COR-L47 (cell line): Measurements from ENCODE around the gene KANK3.
"Not testable (repeated sequence)": the region's sequence is repeated elsewhere in the genome, so short reads cannot be mapped to it uniquely, and the experiment has no call there.

Experiments used
- DNase-seq: peaks from one replicate; lab custom pipeline; 2025; lab: John Stamatoyannopoulos, UW

Gene KANK3

GRCh38 chr19:8337728-8338127, 5.3 kb downstream of the KANK3 start:
- DNase-seq: no peak

- DNase-seq: no peak
These were observed 6.4 kb downstream of the KANK3 start for GRCh38 chr19:8336660-8337059.

GRCh38 chr19:8336072-8336569, 6.9 kb downstream of the KANK3 start:
- DNase-seq: no peak

- DNase-seq: peak; percentile 63
These were observed 7.6 kb downstream of the KANK3 start for GRCh38 chr19:8335343-8336071.

GRCh38 chr19:8334458-8335342, 8.4 kb downstream of the KANK3 start:
- DNase-seq: peak; percentile 65

- DNase-seq: peak; percentile 31
These were observed 9.2 kb downstream of the KANK3 start for GRCh38 chr19:8333767-8334457.

- no peak for DNase-seq
These were observed 9.9 kb downstream of the KANK3 start for GRCh38 chr19:8332976-8333766.

- no peak for DNase-seq
These were observed 11.7 kb downstream of the KANK3 start for GRCh38 chr19:8331263-8331845.

GRCh38 chr19:8329996-8330395, 13.1 kb downstream of the KANK3 start:
- no peak for DNase-seq

GRCh38 chr19:8325454-8325853, 17.6 kb downstream of the KANK3 start:
- DNase-seq: no peak

- no peak for DNase-seq
These were observed 18.6 kb downstream of the KANK3 start for GRCh38 chr19:8324186-8325050.

- DNase-seq: no peak
These were observed 19.3 kb downstream of the KANK3 start for GRCh38 chr19:8323781-8324185.

GRCh38 chr19:8322638-8322997, 20.4 kb downstream of the KANK3 start:
- no peak for DNase-seq

- DNase-seq: no peak
These were observed 20.9 kb downstream of the KANK3 start for GRCh38 chr19:8321986-8322637.

GRCh38 chr19:8321067-8321985, 21.7 kb downstream of the KANK3 start, which contains the start of the genes NDUFA7 and RPS28:
NDUFA7 (minus strand) TSS chr19:8321375; CDS start chr19:8321358, 17 bp downstream.
RPS28 (plus strand) TSS chr19:8321496; CDS start chr19:8321531, 35 bp downstream.
- peak; percentile 95 for DNase-seq

GRCh38 chr19:8320564-8321066, 22.4 kb downstream of the KANK3 start:
- no peak for DNase-seq

- DNase-seq: no peak
These were observed 23.1 kb downstream of the KANK3 start for GRCh38 chr19:8319807-8320520.

GRCh38 chr19:8318835-8319234, 24.2 kb downstream of the KANK3 start:
- not testable (repeated sequence) for DNase-seq
